Stomach (tissue), 4 donors: ENCODE measurements around the gene SMYD3.

Experiments used
- CTCF ChIP-seq, 7 experiments: fragments of 450-650 bp in 4 of 7; fragments of 200-600 bp in 3 of 7; sonication (generic) in 3 of 7; IDR thresholded peaks; one replicate each; pipeline ENCODE4 v1.5.1; 2016 to 2019; ENCODE audit warnings: antibody characterized with exemption in 7 of 7, control low read depth in 2 of 7, mild to moderate bottlenecking in 1 of 7
- EP300 ChIP-seq: sonication (generic); formaldehyde crosslinking; IDR thresholded peaks from one replicate; pipeline ENCODE4 v1.6.1; 2017; ENCODE audit warnings: antibody characterized with exemption
- POLR2A ChIP-seq, 4 donors: fragments of 450-650 bp; IDR thresholded peaks; one replicate each; pipeline ENCODE4 v1.6.1; 2016; ENCODE audit warnings: antibody characterized with exemption in 4 of 4, control low read depth in 2 of 4, mild to moderate bottlenecking in 1 of 4, moderate library complexity in 1 of 4
- POLR2AphosphoS5 ChIP-seq, 3 donors: sonication (generic); formaldehyde crosslinking; IDR thresholded peaks; one replicate each; pipeline ENCODE4 v1.6.1; 2016; ENCODE audit warnings: antibody characterized with exemption in 3 of 3

- TF ChIP-seq CTCF (IDR thresholded peaks at IDR 0.05) (no peak), POLR2AphosphoS5 (IDR thresholded peaks at IDR 0.05) (no peak), POLR2A (IDR thresholded peaks at IDR 0.05) (no peak), EP300 (no peak)
Measured at GRCh38 chr1:246365708-246366107, 141.4 kb downstream of the SMYD3 start.
